AG09309 (cell line): ENCODE measurements around the gene TRAPPC14.

Experiments used
- DNase-seq: peaks from one replicate; pipeline ENCODE4 v3.0.0-alpha.2; 2010; ENCODE audit warnings: low read depth
- H3K4me3 ChIP-seq: 2 replicates; pipeline ENCODE4 v1.5.1; 2011; ENCODE audit warnings: mild to moderate bottlenecking, low read depth, low read length, moderate library complexity; ENCODE audit not compliant: control insufficient read depth
- TF ChIP-seq, protein P1 (sequence below): IDR thresholded peaks from 2 replicates; pipeline ENCODE4 v1.5.1; 2011; ENCODE audit warnings: mild to moderate bottlenecking, low read depth, low read length, inconsistent platforms; ENCODE audit not compliant: insufficient read depth, control insufficient read depth; ENCODE audit errors: missing control alignments

The TRAPPC14 gene

DNA sequence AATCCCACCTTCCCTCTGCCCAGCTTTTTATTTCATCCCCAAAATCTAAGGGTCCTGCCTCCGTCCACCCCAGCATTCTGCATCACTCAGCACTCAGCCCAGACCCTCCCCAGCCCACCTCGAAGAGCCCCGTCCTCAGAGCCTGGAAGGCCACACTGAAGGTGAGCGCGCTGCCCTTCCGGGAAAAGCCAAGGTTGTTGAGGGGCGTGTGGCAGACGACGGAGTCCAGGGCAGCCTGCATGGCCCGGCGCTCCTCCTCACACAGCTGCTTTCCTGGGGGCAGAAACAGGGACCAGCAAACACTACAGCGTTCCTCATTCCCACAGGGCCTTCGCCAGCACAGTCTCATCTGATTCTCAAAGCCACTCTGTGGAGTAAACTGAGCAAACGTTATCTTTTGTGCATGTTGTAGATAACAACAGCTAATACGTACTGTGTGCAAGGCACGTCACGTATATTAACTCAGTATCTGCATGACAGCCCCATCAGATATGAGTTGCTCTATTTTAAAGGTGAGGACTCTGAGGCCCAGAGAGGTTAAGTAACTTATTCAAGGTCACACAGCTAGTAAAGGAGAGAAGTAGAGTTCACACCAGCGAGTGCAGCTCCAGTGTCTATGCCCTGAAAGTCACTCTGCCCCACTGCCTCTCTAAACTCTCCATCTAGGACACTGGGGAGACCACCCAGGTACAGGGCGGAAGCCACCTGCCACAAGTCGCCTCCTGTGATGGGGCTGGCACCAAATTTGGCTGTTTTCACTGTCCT lies 2.8 kb downstream of the TRAPPC14 start:
- no peak overlapping the region for H3K4me3 ChIP-seq
- TF ChIP-seq, protein P1, sequence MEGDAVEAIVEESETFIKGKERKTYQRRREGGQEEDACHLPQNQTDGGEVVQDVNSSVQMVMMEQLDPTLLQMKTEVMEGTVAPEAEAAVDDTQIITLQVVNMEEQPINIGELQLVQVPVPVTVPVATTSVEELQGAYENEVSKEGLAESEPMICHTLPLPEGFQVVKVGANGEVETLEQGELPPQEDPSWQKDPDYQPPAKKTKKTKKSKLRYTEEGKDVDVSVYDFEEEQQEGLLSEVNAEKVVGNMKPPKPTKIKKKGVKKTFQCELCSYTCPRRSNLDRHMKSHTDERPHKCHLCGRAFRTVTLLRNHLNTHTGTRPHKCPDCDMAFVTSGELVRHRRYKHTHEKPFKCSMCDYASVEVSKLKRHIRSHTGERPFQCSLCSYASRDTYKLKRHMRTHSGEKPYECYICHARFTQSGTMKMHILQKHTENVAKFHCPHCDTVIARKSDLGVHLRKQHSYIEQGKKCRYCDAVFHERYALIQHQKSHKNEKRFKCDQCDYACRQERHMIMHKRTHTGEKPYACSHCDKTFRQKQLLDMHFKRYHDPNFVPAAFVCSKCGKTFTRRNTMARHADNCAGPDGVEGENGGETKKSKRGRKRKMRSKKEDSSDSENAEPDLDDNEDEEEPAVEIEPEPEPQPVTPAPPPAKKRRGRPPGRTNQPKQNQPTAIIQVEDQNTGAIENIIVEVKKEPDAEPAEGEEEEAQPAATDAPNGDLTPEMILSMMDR = no peak
- DNase-seq = no peak

GRCh38 chr7:100154651-100155491 lies 3.7 kb downstream of the TRAPPC14 start:
- DNase-seq = no peak
- TF ChIP-seq, protein P1 = no peak
- no peak overlapping the region for H3K4me3 ChIP-seq

DNA sequence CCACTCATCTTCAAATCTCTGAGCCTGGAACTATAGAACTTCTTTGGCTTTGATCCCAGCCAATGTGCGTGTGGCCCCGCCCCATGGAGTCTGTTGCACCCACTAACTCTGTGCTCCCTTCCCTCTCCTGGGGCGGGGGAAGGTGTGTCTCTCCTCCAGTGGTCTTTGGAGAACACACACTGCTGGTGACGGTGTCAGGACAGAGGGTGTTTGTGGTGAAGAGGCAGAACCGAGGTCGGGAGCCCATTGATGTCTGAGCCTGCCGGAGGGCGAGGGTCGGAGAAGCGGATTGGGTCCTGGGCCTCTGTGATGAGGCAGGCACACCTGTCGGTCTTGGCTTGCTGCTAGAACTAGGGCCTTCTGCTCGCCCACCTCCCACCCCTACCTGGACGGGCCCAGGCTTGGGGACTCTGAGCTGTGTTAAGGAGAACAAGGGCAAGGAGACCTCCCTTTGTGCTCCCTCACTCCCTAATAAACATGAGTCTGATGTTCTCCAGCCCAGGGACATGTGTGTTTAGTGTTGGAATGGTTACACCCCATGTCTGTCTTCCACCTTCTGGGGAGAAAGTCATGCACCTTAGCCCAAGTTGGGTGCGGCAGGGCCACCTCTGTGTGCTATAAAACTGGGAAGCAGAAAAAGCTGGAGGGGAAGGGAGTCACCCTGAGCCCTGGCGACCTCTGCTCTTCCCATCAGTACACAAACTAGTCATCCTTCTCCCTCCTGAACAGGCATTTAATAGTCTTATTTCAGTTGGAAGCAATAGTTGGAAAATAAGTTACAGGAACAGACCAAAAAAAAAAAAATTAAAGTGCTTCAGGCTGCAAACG lies 4.6 kb downstream of the TRAPPC14 start:
- TF ChIP-seq, protein P1 = no peak
- no peak for DNase-seq
- H3K4me3 ChIP-seq = no peak overlapping the region

DNA sequence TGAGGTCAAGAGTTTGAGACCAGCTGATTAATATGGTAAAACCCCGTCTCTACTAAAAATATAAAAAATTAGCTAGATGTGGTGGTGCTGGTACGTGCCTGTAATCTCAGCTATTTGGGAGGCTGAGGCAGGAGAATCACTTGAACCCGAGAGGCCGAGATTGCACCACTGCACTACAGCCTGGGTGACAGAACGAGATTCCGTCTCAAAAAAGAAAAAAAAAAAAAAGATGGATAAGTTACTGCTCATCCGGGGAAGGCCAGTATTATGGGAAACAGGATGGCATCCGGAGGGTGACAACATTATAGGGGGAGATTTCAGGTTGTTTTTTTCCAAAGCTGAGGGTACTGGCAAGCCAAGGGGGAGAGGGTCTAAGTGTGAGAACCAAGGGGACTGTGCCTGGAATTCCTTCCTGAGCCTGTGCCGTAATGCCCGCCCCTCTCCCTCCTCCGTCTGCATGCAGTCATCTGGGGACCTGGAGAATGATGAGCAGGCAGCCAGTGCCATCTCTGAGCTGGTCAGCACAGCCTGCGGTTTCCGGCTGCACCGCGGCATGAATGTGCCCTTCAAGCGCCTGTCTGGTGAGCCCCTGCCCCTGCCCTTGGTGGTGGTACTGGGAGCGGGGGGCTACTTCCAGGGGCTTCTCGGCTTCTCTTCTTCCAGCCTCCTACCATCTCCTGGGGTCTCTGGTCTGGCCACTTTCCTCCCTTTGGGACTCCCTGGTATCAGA lies 5.4 kb downstream of the TRAPPC14 start:
- H3K4me3 ChIP-seq = no peak overlapping the region
- DNase-seq = no peak
- TF ChIP-seq, protein P1 = no peak

GRCh38 chr7:100152404-100152803 lies 6.1 kb downstream of the TRAPPC14 start:
- no peak overlapping the region for H3K4me3 ChIP-seq
- TF ChIP-seq, protein P1 = no peak
- no peak for DNase-seq

DNA sequence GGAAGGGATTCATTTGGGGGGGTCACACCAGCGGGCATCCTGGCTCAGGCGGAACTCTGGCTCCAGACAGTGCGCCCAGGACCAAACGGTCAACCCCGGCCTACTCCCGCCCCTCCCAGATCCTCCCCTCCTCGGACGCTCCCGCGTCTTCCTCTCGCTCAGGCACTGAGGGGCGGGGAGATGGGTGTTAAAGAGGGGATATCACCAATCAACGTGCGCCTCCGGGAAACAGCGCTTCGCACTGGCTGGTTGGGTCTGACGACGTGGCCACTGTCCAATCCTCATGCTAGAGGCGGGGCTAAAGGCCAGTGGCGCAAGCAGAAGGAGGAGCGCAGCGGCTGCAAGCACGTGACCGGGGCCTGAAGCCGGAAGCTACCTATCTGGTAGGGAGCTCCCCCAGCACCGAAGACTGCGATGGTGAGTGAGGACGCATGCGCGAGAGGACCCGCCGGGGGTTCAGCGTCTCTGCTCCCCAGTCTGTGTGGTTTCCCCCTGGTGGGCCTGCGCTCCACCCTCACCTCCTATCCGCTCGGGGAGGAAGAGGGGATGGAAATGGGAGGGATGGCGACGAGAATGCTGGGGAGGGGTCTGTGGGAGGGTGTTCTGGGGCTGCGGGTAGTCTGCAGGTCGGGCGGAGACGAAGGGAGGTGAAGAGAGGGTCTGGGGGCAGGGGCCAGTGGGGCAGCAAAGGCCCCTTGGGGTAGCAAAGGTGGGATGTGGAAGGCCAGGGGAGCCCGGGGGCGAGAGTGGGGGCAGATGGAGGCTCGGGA lies 9.8 kb downstream of the TRAPPC14 start, which contains the start of gene LAMTOR4:
Gene LAMTOR4 (plus strand): TSS at position 360 of the 770 bp plus-strand sequence. CDS start 55 bp downstream, at position 415.
- TF ChIP-seq, protein P1 = no peak
- H3K4me3 ChIP-seq = peak within 1 kb of the TSS; percentile 88
- peak; percentile 95 for DNase-seq
